ENCODE measurements around the gene SMAP1.

SMAP1 gene

DNA sequence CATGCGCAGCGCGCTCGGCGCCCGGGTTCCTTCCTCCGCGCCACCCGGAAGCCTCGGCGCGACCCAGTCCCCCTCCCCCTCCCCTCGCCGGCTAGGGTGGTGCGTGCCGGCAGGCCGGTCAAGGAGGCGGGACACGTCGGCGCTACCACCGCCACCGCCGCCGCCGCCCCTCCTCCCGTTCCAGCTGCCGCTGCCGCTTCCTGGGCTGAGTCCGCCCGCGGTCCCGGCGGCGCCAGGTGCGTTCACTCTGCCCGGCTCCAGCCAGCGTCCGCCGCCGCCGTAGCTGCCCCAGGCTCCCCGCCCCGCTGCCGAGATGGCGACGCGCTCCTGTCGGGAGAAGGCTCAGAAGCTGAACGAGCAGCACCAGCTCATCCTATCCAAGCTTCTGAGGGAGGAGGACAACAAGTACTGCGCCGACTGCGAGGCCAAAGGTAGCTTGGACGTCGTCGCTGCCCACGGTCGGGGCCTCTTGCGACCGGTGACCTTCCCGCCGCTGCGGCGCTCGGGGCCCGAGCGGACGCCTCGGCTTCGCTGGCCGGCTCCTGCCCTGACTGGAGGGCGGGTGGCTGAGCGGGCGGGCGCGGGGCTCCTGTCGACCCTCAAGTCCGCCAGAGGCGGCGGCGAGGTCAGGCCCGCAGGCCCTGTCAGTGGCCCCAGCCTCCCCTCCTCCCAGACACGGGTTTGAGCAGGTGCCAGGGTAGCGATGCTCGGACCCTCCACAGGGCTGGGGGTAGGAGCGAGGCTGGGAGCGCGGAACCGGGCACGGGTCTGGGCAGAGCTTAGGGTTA lies at the start of gene SMAP1:
TSS of gene SMAP1 (plus strand) at position 173 of the 788 bp plus-strand sequence. CDS start at position 314, 141 bp downstream.
- Mint-ChIP-seq H3K27me3 (ENCODE audit: low read depth) (no peaks in the 10 kb centered on the region), H3K4me3 (peak within 1 kb of the TSS; percentile 96), H3K27ac (peak within 1 kb of the TSS; percentile 80), H3K9me3 (no peaks in the 10 kb centered on the region), H3K4me1 (ENCODE audit: low read depth) (peaks cover 48% of the 10 kb centered on the region), H3K36me3 (ENCODE audit: low read depth) (peaks cover 24% of the 10 kb centered on the region)
- DNase-seq (ENCODE audit: low spot score) = peak; percentile 95

- Mint-ChIP-seq H3K9me3 (no peaks in the 10 kb centered on the region), H3K27me3 (ENCODE audit: low read depth) (peaks cover 15% of the 10 kb centered on the region), H3K4me3 (no peak overlapping the region)
Observed at GRCh38 chr6:70620746-70621145, 46.9 kb upstream of the SMAP1 start.

GRCh38 chr6:70622461-70622860 lies 45.2 kb upstream of the SMAP1 start:
- DNase-seq (ENCODE audit: low spot score) = no peak
- Mint-ChIP-seq H3K36me3 (ENCODE audit: low read depth) (no peaks in the 10 kb centered on the region), H3K4me1 (ENCODE audit: low read depth) (no peaks in the 10 kb centered on the region), H3K9me3 (no peaks in the 10 kb centered on the region), H3K27me3 (ENCODE audit: low read depth) (peaks cover 15% of the 10 kb centered on the region), H3K27ac (no peak overlapping the region), H3K4me3 (no peak overlapping the region)

More at GRCh38 chr6:70620746-70621145, 46.9 kb upstream of the SMAP1 start:
- Mint-ChIP-seq H3K36me3 (ENCODE audit: low read depth) (no peaks in the 10 kb centered on the region), H3K4me1 (ENCODE audit: low read depth) (no peaks in the 10 kb centered on the region), H3K27ac (no peak overlapping the region)
- no peak for DNase-seq (ENCODE audit: low spot score)

GRCh38 chr6:70625436-70625835 lies 42.2 kb upstream of the SMAP1 start:
- Mint-ChIP-seq H3K4me3 (no peak overlapping the region), H3K27me3 (ENCODE audit: low read depth) (peaks cover 13% of the 10 kb centered on the region), H3K27ac (no peak overlapping the region), H3K9me3 (no peaks in the 10 kb centered on the region), H3K36me3 (ENCODE audit: low read depth) (no peaks in the 10 kb centered on the region), H3K4me1 (ENCODE audit: low read depth) (no peaks in the 10 kb centered on the region)
- DNase-seq (ENCODE audit: low spot score) = no peak

GRCh38 chr6:70627500-70628254 lies 40.0 kb upstream of the SMAP1 start:
- DNase-seq (ENCODE audit: low spot score) = no peak
- H3K27me3 Mint-ChIP-seq (ENCODE audit: low read depth) = peaks cover 12% of the 10 kb centered on the region
- no peak overlapping the region for H3K4me3 Mint-ChIP-seq
- no peaks in the 10 kb centered on the region for H3K9me3 Mint-ChIP-seq
- no peak overlapping the region for H3K27ac Mint-ChIP-seq
- H3K36me3 Mint-ChIP-seq (ENCODE audit: low read depth) = no peaks in the 10 kb centered on the region
- no peaks in the 10 kb centered on the region for H3K4me1 Mint-ChIP-seq (ENCODE audit: low read depth)

GRCh38 chr6:70629929-70630328 lies 37.8 kb upstream of the SMAP1 start:
- Mint-ChIP-seq H3K4me3 (no peak overlapping the region), H3K27ac (no peak overlapping the region), H3K27me3 (ENCODE audit: low read depth) (peaks cover 11% of the 10 kb centered on the region)

GRCh38 chr6:70633870-70634269 lies 33.8 kb upstream of the SMAP1 start:
- H3K27me3 Mint-ChIP-seq (ENCODE audit: low read depth) = peaks cover 6% of the 10 kb centered on the region
- peaks cover 10% of the 10 kb centered on the region for H3K4me1 Mint-ChIP-seq (ENCODE audit: low read depth)
- no peak for DNase-seq (ENCODE audit: low spot score)
- no peak overlapping the region for H3K27ac Mint-ChIP-seq
- H3K36me3 Mint-ChIP-seq (ENCODE audit: low read depth) = no peaks in the 10 kb centered on the region
- no peaks in the 10 kb centered on the region for H3K9me3 Mint-ChIP-seq
- H3K4me3 Mint-ChIP-seq = no peak overlapping the region

More at GRCh38 chr6:70629929-70630328, 37.8 kb upstream of the SMAP1 start:
- no peak for DNase-seq (ENCODE audit: low spot score)
- peaks cover 8% of the 10 kb centered on the region for H3K4me1 Mint-ChIP-seq (ENCODE audit: low read depth)
- H3K36me3 Mint-ChIP-seq (ENCODE audit: low read depth) = no peaks in the 10 kb centered on the region
- H3K9me3 Mint-ChIP-seq = no peaks in the 10 kb centered on the region

DNA sequence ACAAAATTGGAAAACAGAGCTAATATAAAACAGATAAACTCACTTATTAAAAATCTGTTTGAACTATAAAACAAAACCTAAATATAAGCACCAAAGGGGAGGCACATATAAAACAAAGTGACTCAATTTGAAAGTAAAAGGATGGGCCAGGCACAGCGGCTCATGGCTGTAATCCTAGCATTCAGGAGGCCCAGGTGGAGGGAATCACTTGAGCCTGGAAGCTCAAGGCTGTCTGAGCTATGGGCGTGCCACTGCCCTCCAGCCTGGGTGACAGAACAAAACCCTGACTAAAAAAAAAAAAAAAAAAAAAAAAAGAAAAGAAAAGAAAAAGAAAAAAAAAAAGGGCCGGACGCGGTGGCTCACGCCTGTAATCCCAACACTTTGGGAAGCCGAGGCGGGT lies 31.1 kb upstream of the SMAP1 start:
- Mint-ChIP-seq H3K36me3 (ENCODE audit: low read depth) (no peaks in the 10 kb centered on the region), H3K4me3 (no peak overlapping the region), H3K9me3 (no peaks in the 10 kb centered on the region), H3K27me3 (ENCODE audit: low read depth) (peaks cover 2% of the 10 kb centered on the region), H3K4me1 (ENCODE audit: low read depth) (peaks cover 18% of the 10 kb centered on the region), H3K27ac (no peak overlapping the region)
- DNase-seq (ENCODE audit: low spot score) = no peak

DNA sequence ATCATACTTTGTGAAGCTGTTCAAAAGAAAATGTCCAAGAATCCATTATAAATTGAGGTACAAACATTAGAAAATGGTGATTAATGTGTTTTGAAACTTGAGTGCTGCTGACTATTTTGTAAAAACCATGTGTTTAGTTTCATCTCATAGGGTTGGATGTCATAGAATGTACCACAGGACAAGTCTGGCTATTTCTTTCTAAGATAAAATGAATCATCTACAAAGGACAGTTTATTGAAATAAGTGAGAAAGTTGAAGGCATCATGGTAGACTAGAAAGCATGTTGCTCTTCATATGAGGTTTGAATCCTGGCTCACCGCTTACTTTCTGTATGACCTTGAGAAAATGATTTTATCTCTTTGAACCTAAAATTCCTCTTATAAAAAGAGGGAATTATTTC lies 29.2 kb upstream of the SMAP1 start:
- Mint-ChIP-seq H3K27me3 (ENCODE audit: low read depth) (peaks cover 2% of the 10 kb centered on the region), H3K36me3 (ENCODE audit: low read depth) (no peaks in the 10 kb centered on the region), H3K4me1 (ENCODE audit: low read depth) (peaks cover 15% of the 10 kb centered on the region), H3K4me3 (no peak overlapping the region), H3K27ac (no peak overlapping the region), H3K9me3 (no peaks in the 10 kb centered on the region)
- no peak for DNase-seq (ENCODE audit: low spot score)

DNA sequence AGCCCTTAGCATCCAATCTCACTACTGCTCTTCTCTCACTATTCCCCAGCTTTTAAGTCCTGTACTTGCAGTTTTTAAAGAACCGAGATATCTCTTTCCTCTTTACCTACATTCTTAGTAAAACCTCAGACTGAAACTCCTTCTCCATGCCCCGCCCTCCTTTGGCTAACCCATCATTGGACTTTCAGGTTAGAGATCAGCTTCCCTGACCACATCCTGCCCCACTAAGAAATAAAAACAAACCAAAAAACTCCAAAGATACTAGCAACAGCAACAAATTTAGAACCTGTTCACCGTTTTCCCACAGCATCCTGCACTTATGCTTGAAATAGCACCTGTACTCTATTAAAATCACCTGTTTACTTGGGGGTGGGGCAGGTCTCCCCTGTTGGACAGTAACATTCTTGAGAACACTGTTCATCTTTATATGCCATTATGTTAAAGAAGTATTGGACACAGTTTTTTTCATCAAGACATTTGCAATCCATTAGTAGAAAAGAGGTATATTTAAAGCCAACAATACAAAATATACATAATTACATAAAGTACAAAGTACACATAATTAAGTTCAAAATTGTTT lies 16.3 kb upstream of the SMAP1 start:
- no peaks in the 10 kb centered on the region for H3K9me3 Mint-ChIP-seq
- no peaks in the 10 kb centered on the region for H3K27me3 Mint-ChIP-seq (ENCODE audit: low read depth)
- H3K27ac Mint-ChIP-seq = peak overlapping the region; percentile 83
- peak; percentile 75 for DNase-seq (ENCODE audit: low spot score)
- peaks cover 2% of the 10 kb centered on the region for H3K36me3 Mint-ChIP-seq (ENCODE audit: low read depth)
- H3K4me1 Mint-ChIP-seq (ENCODE audit: low read depth) = peaks cover 51% of the 10 kb centered on the region
- H3K4me3 Mint-ChIP-seq = peak overlapping the region; percentile 64

GRCh38 chr6:70652216-70652615 lies 15.5 kb upstream of the SMAP1 start:
- peaks cover 43% of the 10 kb centered on the region for H3K4me1 Mint-ChIP-seq (ENCODE audit: low read depth)
- H3K27ac Mint-ChIP-seq = peak overlapping the region; percentile 83
- H3K9me3 Mint-ChIP-seq = no peaks in the 10 kb centered on the region
- H3K27me3 Mint-ChIP-seq (ENCODE audit: low read depth) = no peaks in the 10 kb centered on the region
- no peak for DNase-seq (ENCODE audit: low spot score)
- peaks cover 2% of the 10 kb centered on the region for H3K36me3 Mint-ChIP-seq (ENCODE audit: low read depth)
- H3K4me3 Mint-ChIP-seq = peak overlapping the region; percentile 28

DNA sequence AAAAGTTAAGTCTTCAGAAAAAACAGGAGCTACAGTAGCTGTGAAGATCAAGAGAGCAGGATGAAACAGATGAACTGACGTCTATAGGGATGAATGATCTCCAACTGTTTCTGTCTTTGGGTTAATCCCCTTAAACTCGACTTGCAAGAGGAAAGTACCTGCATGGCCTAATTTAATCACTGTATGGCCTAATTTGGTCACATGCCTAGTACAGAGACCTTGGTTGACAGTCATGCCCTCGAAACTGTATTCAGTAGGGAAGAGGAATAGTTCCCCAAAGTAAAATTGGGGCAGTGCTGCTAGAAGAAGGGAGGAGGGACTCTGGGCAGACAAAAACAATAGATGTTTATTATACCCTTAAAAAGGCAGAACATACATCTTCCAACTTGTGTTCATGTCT lies 10.0 kb upstream of the SMAP1 start:
- no peaks in the 10 kb centered on the region for H3K36me3 Mint-ChIP-seq (ENCODE audit: low read depth)
- DNase-seq (ENCODE audit: low spot score) = no peak
- no peaks in the 10 kb centered on the region for H3K9me3 Mint-ChIP-seq
- peaks cover 16% of the 10 kb centered on the region for H3K4me1 Mint-ChIP-seq (ENCODE audit: low read depth)
- no peak overlapping the region for H3K4me3 Mint-ChIP-seq
- no peak overlapping the region for H3K27ac Mint-ChIP-seq
- peaks cover 10% of the 10 kb centered on the region for H3K27me3 Mint-ChIP-seq (ENCODE audit: low read depth)

- Mint-ChIP-seq H3K4me3 (no peak overlapping the region), H3K4me1 (ENCODE audit: low read depth) (peaks cover 13% of the 10 kb centered on the region), H3K27ac (no peak overlapping the region), H3K9me3 (no peaks in the 10 kb centered on the region), H3K36me3 (ENCODE audit: low read depth) (peaks cover 4% of the 10 kb centered on the region), H3K27me3 (ENCODE audit: low read depth) (peaks cover 10% of the 10 kb centered on the region)
- DNase-seq (ENCODE audit: low spot score) = no peak
Observed at GRCh38 chr6:70663881-70664466, 3.7 kb upstream of the SMAP1 start.

DNA sequence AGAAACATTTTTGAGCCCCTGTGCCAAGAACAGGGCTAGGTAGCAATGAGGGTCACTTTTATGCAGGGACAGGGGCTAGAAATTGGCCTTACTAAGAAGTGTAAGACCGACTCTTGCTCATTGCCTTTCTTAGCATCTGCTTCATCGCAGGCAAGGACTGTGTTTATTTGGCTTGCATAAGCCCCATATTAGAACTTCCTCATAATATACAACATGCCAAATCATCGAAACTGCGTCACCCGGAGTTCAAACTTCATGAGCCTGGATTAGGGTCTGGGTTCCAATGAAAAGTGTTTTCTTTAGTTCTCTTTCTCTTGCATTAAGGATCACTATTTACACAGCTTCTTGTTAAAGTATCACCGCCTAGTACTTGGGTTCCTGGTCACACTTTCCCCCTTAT lies 977 bp upstream of the SMAP1 start:
- no peaks in the 10 kb centered on the region for H3K9me3 Mint-ChIP-seq
- no peak for DNase-seq (ENCODE audit: low spot score)

More for the DNA sequence above, 977 bp upstream of the SMAP1 start:
- H3K27ac Mint-ChIP-seq = peak overlapping the region; percentile 80
- peaks cover 19% of the 10 kb centered on the region for H3K36me3 Mint-ChIP-seq (ENCODE audit: low read depth)
- peaks cover 5% of the 10 kb centered on the region for H3K27me3 Mint-ChIP-seq (ENCODE audit: low read depth)
- H3K4me1 Mint-ChIP-seq (ENCODE audit: low read depth) = peaks cover 36% of the 10 kb centered on the region
- peak overlapping the region; percentile 74 for H3K4me3 Mint-ChIP-seq

Measured in T-helper 2 cell treated with Interferon-gamma antibody and Interleukin-4, amounts not matched to agents 5 μg/mL and 100 μg/mL, for 36 hours (primary cell).